K562 (cell line): ENCODE results near the gene ROPN1B. TPM values are rescaled to one million over a fixed set of nuclear protein-coding genes. Genes with fewer than 3 reads are reported as not detected.

Experiments
- ATAC-seq: fragments of 200-7000 bp; cut with Tn5 transposase; 3 replicates; pipeline ENCODE4 v1.9.1; 2020; ENCODE audit warnings: moderate library complexity
- BruUV-seq: library from RNA; stranded (reverse); fragments of 400-500 nt; replicated peaks from 2 replicates; lab custom pipeline; 2021; lab: Mats Ljungman, UMichigan
- CTCF ChIA-PET: fragments of 300-600 bp; formaldehyde crosslinking; extraction: SDS; loops from one replicate; lab custom pipeline; 2021; ENCODE audit warnings: low intra/inter-chr PET ratio; lab: Yijun Ruan, JAX
- POLR2A ChIA-PET: fragments of 300-600, 350-650 bp; sonication (Branson Sonifier 250); formaldehyde crosslinking; extraction: SDS; loops from one replicate; lab custom pipeline; 2021; ENCODE audit warnings: antibody characterized with exemption, inconsistent platforms; lab: Yijun Ruan, JAX
- DNase-seq, 4 experiments: peaks; one replicate each; pipeline versions ENCODE4 v3.0.0 to v3.0.0-alpha.2; 2011 to 2018; ENCODE audit warnings: low spot score in 3 of 4, mixed read lengths in 3 of 4; ENCODE audit errors: extremely low read depth in 1 of 4
- FAIRE-seq: peaks from 2 replicates; lab custom pipeline; 2011; peaks lifted over from hg19 to GRCh38; lab: Jason Lieb, UNC
- H2AFZ ChIP-seq: 2 replicates; pipeline ENCODE4 v1.6.0; 2011; ENCODE audit warnings: low read depth, low read length, control low read depth, inconsistent platforms
- H3K27ac ChIP-seq: fragments of 200-600 bp; 3 replicates; pipeline ENCODE4 v1.8.0; 2011; ENCODE audit warnings: low read depth, mild to moderate bottlenecking, control low read depth, inconsistent platforms, low read length, moderate library complexity, mixed read lengths; ENCODE audit errors: extremely low read depth
- H3K27me3 ChIP-seq, 2 experiments: fragments of 300-600 bp in 1 of 2; 2 replicates in 1 of 2; 3 replicates in 1 of 2; pipeline versions ENCODE4 v1.6.0 to v1.8.0; 2011; ENCODE audit warnings: inconsistent platforms in 2 of 2, low read length in 2 of 2, mild to moderate bottlenecking in 1 of 2, mixed read lengths in 1 of 2, moderate library complexity in 1 of 2; ENCODE audit not compliant: control insufficient read depth in 2 of 2, insufficient read depth in 2 of 2
- H3K36me3 ChIP-seq: fragments of 300-600 bp; 3 replicates; pipeline ENCODE4 v1.8.0; 2011; ENCODE audit warnings: mild to moderate bottlenecking, low read length, inconsistent platforms; ENCODE audit not compliant: control insufficient read depth, insufficient read depth
- H3K4me1 ChIP-seq, 2 experiments: fragments of 200-600 bp in 1 of 2; replicated peaks in 1 of 2; 2 replicates in 1 of 2; 3 replicates in 1 of 2; pipeline versions ENCODE4 v1.5.1 to v1.8.0; 2011; ENCODE audit warnings: inconsistent platforms in 2 of 2, low read length in 2 of 2, mild to moderate bottlenecking in 1 of 2, mixed read lengths in 1 of 2, moderate library complexity in 1 of 2; ENCODE audit not compliant: control insufficient read depth in 2 of 2, insufficient read depth in 2 of 2
- H3K4me2 ChIP-seq: 2 replicates; pipeline ENCODE4 v1.6.1; 2011; ENCODE audit warnings: low read length, control low read depth, inconsistent platforms, mixed read lengths; ENCODE audit not compliant: insufficient read depth
- H3K4me3 ChIP-seq: fragments of 200-600 bp; sonication (generic), shearing (Covaris generic); 2 replicates; pipeline ENCODE4 v1.5.1; 2016; ENCODE audit warnings: control low read depth, inconsistent platforms
- H3K79me2 ChIP-seq: fragments of 200-600 bp; 3 replicates; pipeline ENCODE4 v1.8.0; 2011; ENCODE audit warnings: low read length, inconsistent platforms; ENCODE audit not compliant: control insufficient read depth, insufficient read depth
- H3K9ac ChIP-seq, 2 experiments: 2 replicates each; pipeline versions ENCODE4 v1.6.0 to v1.6.1; 2011; ENCODE audit warnings: low read depth in 2 of 2, low read length in 2 of 2, control low read depth in 1 of 2, inconsistent platforms in 1 of 2, mild to moderate bottlenecking in 1 of 2, mixed read lengths in 1 of 2; ENCODE audit not compliant: insufficient read depth in 1 of 2
- H3K9me1 ChIP-seq: one replicate; pipeline ENCODE4 v1.6.0; 2011; ENCODE audit warnings: inconsistent platforms, mild to moderate bottlenecking, low read length, moderate library complexity; ENCODE audit not compliant: control insufficient read depth, insufficient read depth
- H3K9me3 ChIP-seq: replicated peaks from 2 replicates; pipeline ENCODE4 v1.5.1; 2011; ENCODE audit warnings: low read depth, low read length, inconsistent platforms; ENCODE audit not compliant: control insufficient read depth, insufficient read depth
- H4K20me1 ChIP-seq: replicated peaks from 2 replicates; pipeline ENCODE4 v1.6.1; 2011; ENCODE audit warnings: low read length, inconsistent platforms, mixed read lengths; ENCODE audit not compliant: control insufficient read depth, insufficient read depth
- CHD4 ChIP-seq: fragments of 200-600 bp; sonication (generic); IDR thresholded peaks from 3 replicates; pipeline ENCODE4 v1.6.1; 2012; ENCODE audit warnings: low read depth, mild to moderate bottlenecking, mixed read lengths, low read length, inconsistent platforms; ENCODE audit not compliant: insufficient read depth, insufficient replicate concordance, poor library complexity, severe bottlenecking
- E2F6 ChIP-seq, 2 experiments: IDR thresholded peaks; 2 replicates each; pipeline ENCODE4 v1.6.1; 2011; ENCODE audit warnings: borderline replicate concordance in 1 of 2, control low read depth in 1 of 2, low read depth in 1 of 2, low read length in 1 of 2, mild to moderate bottlenecking in 1 of 2, mixed read lengths in 1 of 2, moderate library complexity in 1 of 2; ENCODE audit not compliant: insufficient read depth in 1 of 2, insufficient read length in 1 of 2, poor library complexity in 1 of 2, severe bottlenecking in 1 of 2; ENCODE audit errors: extremely low read depth in 1 of 2
- ELF2 ChIP-seq: fragments of 250-450 bp; sonication (Bioruptor Pico); IDR thresholded peaks from 2 replicates; pipeline ENCODE4 v1.5.0; 2021; ENCODE audit warnings: mild to moderate bottlenecking
- FOXA3 ChIP-seq, 2 experiments: fragments of 450-650 bp in 1 of 2; sonication (generic) in 1 of 2; formaldehyde crosslinking; IDR thresholded peaks in 1 of 2; conservative IDR thresholded peaks in 1 of 2; 2 replicates each; pipeline versions ENCODE4 v1.4.0 to v1.8.0; 2020 to 2022; ENCODE audit warnings: mild to moderate bottlenecking in 2 of 2, missing genetic modification reagents in 1 of 2
- KLF1 ChIP-seq: fragments of 450-650 bp; IDR thresholded peaks from 2 replicates; pipeline ENCODE4 v1.6.1; 2016; ENCODE audit warnings: missing genetic modification characterization, missing compliant biosample characterization
- KLF16 ChIP-seq: IDR thresholded peaks from 2 replicates; pipeline ENCODE4 v1.6.1; 2016; ENCODE audit warnings: antibody characterized with exemption
- MXI1 ChIP-seq: IDR thresholded peaks from 2 replicates; pipeline ENCODE4 v1.6.1; 2011; ENCODE audit warnings: low read depth, mild to moderate bottlenecking, improper control_type of control experiment, low read length
- PRPF4 ChIP-seq: fragments of 200-400 bp; formaldehyde crosslinking; IDR thresholded peaks from one replicate; pipeline ENCODE4 v1.6.1; 2017; ENCODE audit warnings: low read length, low read depth, mild to moderate bottlenecking; ENCODE audit not compliant: insufficient read depth, poor library complexity, severe bottlenecking
- SIRT6 ChIP-seq: IDR thresholded peaks from one replicate; pipeline ENCODE4 v1.6.1; 2012; ENCODE audit warnings: low read depth, mild to moderate bottlenecking, control low read depth, inconsistent platforms, low read length, moderate library complexity
- ZBTB26 ChIP-seq: fragments of 450-650 bp; formaldehyde crosslinking; IDR thresholded peaks from 2 replicates; pipeline ENCODE4 v1.4.0; 2022; ENCODE audit warnings: missing genetic modification characterization
- ZNF551 ChIP-seq: fragments of 250-450 bp; sonication (Bioruptor Pico); IDR thresholded peaks from 2 replicates; pipeline ENCODE4 v1.5.0; 2021; ENCODE audit warnings: mild to moderate bottlenecking, moderate library complexity
- WGBS: fragments of 100-300 bp; shearing (Covaris generic); methylation state at CpG from one replicate; pipeline ENCODE4 v1.1.6; 2016; ENCODE audit warnings: low coverage, mixed read lengths; ENCODE audit not compliant: insufficient coverage; ENCODE audit errors: missing lambda C conversion rate; 5-methylcytosine and 5-hydroxymethylcytosine counted together
- in situ Hi-C: fragments of 300-500 bp; cut with MboI; formaldehyde crosslinking; loops from 4 replicates; pipeline ENCODE4 v1.15.0; 2018; ENCODE audit warnings: inconsistent platforms, mixed read lengths
- intact Hi-C: fragments of 100-400 bp; cut with micrococcal nuclease; formaldehyde crosslinking; loops from 2 replicates; pipeline ENCODE4 v1.14.2; 2022
- polyA plus RNA-seq, 8 experiments: library from polyadenylated mRNA; depleted of rRNA in 4 of 8; stranded (reverse) in 5 of 8; unstranded in 3 of 8; fragments of >200 nt; fragmentation: Nextera tagmentation in 2 of 8; fragmentation: Illumina TruSeq in 1 of 8; extraction: Ambion mirVana in 2 of 8; extraction: Trizol in 1 of 8; gene quantifications; 2 replicates each; pipeline versions ENCODE4 v1.2.1 to v1.2.3, GENCODE V29; 2011 to 2014; ENCODE audit warnings: inconsistent platforms in 1 of 8, missing spikeins in 1 of 8
- total RNA-seq, 7 experiments: library from RNA; depleted of rRNA in 6 of 7; stranded (reverse); fragments of >200 nt in 6 of 7; fragmentation: Illumina TruSeq in 2 of 7; extraction: Trizol in 2 of 7; gene quantifications; 2 replicates each; pipeline versions ENCODE4 v1.2.1 to v1.2.3, GENCODE V29; 2011 to 2021; ENCODE audit warnings: low replicate concordance in 1 of 7
- TF ChIP-seq, protein P1 (sequence below): fragments of 450-650 bp; formaldehyde crosslinking; IDR thresholded peaks from 2 replicates; pipeline ENCODE4 v1.4.0; 2020; ENCODE audit warnings: mild to moderate bottlenecking, moderate library complexity
- TF ChIP-seq, protein P2 (sequence below): fragments of 250-450 bp; sonication (Bioruptor Pico); IDR thresholded peaks from 2 replicates; pipeline ENCODE4 v1.8.0; 2021; ENCODE audit warnings: moderate library complexity, mild to moderate bottlenecking, inconsistent platforms

The ROPN1B gene
- total and polyA plus RNA-seq, 9 of the 15 experiments (the other 6 are each of a cell fraction or from before 2014, with no cell fraction given), result not detected

- CTCF ChIA-PET, result no interaction called here
- Histone ChIP-seq H3K4me2 (no peak overlapping the region), H3K27me3 (peaks cover 0 to 27% of the 10 kb centered on the region in 2 experiments; a peak in 2 of 5 replicates), H3K27ac (no peak overlapping the region), H3K4me1 (peaks cover 0 to 11% of the 10 kb centered on the region in 2 experiments; a peak in 2 of 5 replicates), H3K4me3 (no peak overlapping the region), H3K9me1 (no peaks in the 10 kb centered on the region), H4K20me1 (no peaks in the 10 kb centered on the region), H3K9me3 (no peaks in the 10 kb centered on the region), H2AFZ (no peak overlapping the region), H3K9ac (no peak overlapping the region)
- intact Hi-C loops (no loop called here), in situ Hi-C loops (no loop called here)
- ATAC-seq, result peak; percentile 60
- 28% methylated on average over 18 of the region's 46 CpGs for WGBS
- POLR2A ChIA-PET, result no interaction called here
- DNase-seq, result peak in 2 of 4 experiments; percentile 7
- no TSS peak for BruUV-seq
- TF ChIP-seq MXI1 (no peak), ZBTB26 (CRISPR knock-in tag) (no peak), KLF16 (no peak), KLF1 (tag) (no peak), E2F6 (IDR thresholded peaks at IDR 0.05; ENCODE audit: borderline replicate concordance in 1 of 2, extremely low read depth in 1 of 2, insufficient read depth in 1 of 2, insufficient read length in 1 of 2, low read depth in 1 of 2, low read length in 1 of 2, poor library complexity in 1 of 2, severe bottlenecking in 1 of 2) (no peak), CHD4 (no peak), ELF2 (CRISPR knock-in tag) (no peak), PRPF4 (no peak), FOXA3 (CRISPR knock-in tag; conservative IDR thresholded peaks at IDR 0.05 in 1 of 2, IDR thresholded peaks at IDR 0.05 in 1 of 2) (no peak), SIRT6 (no peak), ZNF551 (CRISPR knock-in tag) (no peak)
- TF ChIP-seq, protein P1, sequence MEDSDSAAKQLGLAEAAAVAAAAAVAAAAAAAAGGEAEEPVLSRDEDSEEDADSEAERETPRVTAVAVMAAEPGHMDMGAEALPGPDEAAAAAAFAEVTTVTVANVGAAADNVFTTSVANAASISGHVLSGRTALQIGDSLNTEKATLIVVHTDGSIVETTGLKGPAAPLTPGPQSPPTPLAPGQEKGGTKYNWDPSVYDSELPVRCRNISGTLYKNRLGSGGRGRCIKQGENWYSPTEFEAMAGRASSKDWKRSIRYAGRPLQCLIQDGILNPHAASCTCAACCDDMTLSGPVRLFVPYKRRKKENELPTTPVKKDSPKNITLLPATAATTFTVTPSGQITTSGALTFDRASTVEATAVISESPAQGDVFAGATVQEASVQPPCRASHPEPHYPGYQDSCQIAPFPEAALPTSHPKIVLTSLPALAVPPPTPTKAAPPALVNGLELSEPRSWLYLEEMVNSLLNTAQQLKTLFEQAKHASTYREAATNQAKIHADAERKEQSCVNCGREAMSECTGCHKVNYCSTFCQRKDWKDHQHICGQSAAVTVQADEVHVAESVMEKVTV, result no peak
- TF ChIP-seq, protein P2, sequence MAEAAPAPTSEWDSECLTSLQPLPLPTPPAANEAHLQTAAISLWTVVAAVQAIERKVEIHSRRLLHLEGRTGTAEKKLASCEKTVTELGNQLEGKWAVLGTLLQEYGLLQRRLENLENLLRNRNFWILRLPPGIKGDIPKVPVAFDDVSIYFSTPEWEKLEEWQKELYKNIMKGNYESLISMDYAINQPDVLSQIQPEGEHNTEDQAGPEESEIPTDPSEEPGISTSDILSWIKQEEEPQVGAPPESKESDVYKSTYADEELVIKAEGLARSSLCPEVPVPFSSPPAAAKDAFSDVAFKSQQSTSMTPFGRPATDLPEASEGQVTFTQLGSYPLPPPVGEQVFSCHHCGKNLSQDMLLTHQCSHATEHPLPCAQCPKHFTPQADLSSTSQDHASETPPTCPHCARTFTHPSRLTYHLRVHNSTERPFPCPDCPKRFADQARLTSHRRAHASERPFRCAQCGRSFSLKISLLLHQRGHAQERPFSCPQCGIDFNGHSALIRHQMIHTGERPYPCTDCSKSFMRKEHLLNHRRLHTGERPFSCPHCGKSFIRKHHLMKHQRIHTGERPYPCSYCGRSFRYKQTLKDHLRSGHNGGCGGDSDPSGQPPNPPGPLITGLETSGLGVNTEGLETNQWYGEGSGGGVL, result no peak
- TF ChIP-seq, all 486 proteins: peak for 0
- no peaks in the 10 kb centered on the region for H3K36me3 ChIP-seq
- no peak for FAIRE-seq
- no peaks in the 10 kb centered on the region for H3K79me2 ChIP-seq
Measured at GRCh38 chr3:125958511-125959316, 10.3 kb upstream of the ROPN1B start.
